ENCODE data around the gene OMP. TPM values are rescaled to one million over a fixed set of nuclear protein-coding genes. Genes with fewer than 3 reads are reported as not detected.

The OMP gene
- total RNA-seq, 1 donor from 2014 or later: not detected

- DNase-seq (ENCODE audit: low read depth in 2 of 2): no peak
Measured at GRCh38 chr11:77069336-77069968, 33.2 kb upstream of the OMP start.

DNA sequence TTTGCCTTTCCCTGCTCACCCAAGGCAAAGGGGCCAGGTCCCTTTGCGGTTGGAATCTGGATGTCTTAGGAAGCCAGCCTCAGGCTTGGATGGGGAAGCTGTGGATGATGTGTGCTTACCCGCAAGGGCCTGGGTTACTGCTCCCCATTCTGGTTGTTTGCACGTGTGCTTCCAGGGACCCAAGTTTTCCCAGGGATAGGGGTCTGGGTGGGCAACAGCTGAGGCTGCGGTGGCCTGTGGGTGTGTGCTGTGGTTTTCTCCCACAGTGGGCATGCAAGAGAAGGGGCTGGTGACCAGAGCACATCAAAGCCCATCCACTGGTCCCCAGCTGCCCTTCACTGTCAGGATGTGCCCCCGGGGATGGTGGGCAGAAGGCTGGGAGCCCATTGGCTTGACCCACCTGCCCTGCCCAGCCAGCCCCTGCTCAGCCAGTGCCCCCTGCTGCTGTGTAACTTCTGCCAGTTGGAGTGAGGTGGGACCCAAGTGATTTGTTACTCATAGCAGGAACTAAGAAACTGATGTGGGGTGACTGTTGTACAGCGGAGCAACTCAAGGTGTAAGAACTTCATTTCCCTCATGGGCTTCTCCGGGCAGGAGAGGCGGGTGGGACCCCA lies 32.6 kb upstream of the OMP start:
- DNase-seq (ENCODE audit: low read depth in 2 of 2): no peak

- DNase-seq (ENCODE audit: low read depth in 2 of 2): no peak
Measured at GRCh38 chr11:77071077-77071476, 31.6 kb upstream of the OMP start.

- DNase-seq (ENCODE audit: low read depth in 2 of 2): peak in 1 of 2 donors; percentile 32
Measured at GRCh38 chr11:77071671-77072605, 30.7 kb upstream of the OMP start.

DNA sequence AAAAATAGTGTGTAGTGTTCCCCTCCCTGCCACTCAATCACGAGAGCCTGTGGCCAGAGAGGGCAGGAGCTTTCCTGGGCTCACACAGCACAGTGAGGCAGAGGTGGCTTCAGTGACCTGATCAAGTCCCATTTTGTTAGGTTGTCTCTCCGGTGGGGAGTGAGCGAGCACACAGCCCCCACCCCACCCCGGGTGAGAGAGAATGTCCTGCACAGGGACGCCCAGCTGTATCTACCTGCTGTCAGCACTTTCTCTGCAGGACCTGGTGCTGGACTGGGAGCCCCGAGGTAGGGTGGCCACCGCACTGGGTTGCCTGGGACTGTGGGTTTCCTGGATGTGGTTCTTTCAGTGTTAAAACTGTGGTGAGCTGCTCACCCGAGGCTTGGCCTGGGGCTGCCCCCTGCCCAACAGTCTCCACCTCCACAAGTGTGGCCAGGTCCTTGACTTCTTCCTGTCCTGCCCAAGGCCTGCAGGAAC lies 29.8 kb upstream of the OMP start:
- DNase-seq (ENCODE audit: low read depth in 2 of 2): no peak

DNA sequence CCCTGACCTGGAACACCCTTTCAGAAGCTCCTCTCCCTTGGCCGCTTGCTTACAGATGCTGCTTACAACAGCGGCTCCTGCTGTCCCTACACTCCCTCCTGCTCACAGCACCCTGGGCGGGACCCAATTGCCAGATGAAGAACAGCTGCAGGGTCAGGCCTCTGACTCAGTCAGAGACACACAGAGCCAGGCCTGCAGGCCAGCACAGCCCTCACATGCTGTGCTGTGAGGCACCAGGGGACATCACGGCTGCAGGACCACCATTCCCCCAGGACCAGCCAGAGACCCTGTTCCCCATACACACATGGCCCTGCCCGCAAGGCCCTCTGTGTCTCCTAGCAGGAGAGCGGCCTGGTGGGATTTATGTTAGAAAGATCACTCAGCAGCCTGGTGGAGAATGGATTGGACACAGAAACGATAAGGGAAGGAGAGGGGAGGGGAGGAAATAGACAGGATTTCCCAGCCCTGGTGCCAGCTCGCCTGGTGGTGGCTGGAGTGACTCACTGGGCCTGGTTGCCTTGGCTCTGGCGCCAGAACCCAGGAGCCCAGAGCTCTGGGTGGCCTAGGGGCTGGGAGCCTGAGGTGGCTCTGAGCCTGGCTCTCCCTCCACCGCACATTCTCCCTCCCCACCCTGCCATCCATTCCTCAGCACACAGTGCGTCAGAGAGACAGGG lies 29.2 kb upstream of the OMP start:
- peak; percentile 85 to 89 for DNase-seq (ENCODE audit: low read depth in 2 of 2)

- DNase-seq (ENCODE audit: low read depth in 2 of 2): no peak
Measured at GRCh38 chr11:77074205-77074604, 28.4 kb upstream of the OMP start.

DNA sequence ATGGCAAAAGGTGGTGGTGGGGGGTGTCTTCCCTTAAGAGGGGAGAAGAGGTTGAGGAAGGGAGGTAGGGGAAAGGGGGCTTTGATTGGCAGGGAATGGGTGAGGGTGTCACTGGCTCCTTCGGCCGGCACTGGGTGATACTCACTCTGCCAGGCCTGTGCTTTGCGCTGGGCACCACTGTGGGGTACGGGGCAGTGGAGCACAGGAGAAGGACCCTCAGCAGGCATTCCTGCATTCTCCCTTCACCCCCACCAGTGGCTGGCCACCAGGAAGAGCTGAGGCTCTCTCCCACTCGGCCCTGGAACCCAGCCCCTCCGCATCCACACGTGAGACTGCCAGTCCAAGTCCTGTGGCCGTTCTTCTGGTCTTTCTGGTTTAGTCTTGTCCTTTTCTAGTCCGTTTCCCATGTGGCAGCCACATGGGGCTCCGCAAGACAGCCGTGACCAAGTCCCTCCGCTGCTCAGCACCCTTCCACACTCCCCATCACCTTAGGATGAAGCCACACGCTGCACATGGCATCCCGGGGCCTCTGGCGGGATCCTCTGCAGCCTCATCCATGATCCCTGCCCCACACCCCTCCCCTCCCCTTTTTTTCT lies 27.9 kb upstream of the OMP start:
- no peak for DNase-seq (ENCODE audit: low read depth in 2 of 2)

GRCh38 chr11:77075425-77075905 lies 27.2 kb upstream of the OMP start:
- no peak for DNase-seq (ENCODE audit: low read depth in 2 of 2)

DNA sequence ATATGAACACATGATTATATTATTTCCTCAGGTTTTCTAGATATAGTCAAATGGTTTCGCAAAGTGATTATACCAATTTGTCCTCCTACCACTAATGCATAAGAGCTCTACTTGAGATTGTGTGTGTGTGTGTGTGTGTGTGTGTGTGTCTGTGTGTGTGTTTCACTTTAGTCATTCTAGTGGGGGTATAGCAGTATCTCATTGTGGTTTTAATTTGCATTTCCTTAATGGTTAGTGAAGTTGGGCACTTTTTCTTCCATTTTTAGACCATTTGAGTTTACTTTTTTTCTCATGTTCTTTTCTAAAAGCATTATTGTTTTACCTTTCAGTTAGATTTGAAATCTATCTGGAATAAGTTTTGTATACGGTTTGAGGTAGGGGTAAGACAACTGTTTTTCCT lies 23.0 kb upstream of the OMP start:
- DNase-seq (ENCODE audit: low read depth in 2 of 2): no peak

GRCh38 chr11:77080643-77081210 lies 21.9 kb upstream of the OMP start:
- DNase-seq (ENCODE audit: low read depth in 2 of 2): peak in 1 of 2 donors; percentile 19

DNA sequence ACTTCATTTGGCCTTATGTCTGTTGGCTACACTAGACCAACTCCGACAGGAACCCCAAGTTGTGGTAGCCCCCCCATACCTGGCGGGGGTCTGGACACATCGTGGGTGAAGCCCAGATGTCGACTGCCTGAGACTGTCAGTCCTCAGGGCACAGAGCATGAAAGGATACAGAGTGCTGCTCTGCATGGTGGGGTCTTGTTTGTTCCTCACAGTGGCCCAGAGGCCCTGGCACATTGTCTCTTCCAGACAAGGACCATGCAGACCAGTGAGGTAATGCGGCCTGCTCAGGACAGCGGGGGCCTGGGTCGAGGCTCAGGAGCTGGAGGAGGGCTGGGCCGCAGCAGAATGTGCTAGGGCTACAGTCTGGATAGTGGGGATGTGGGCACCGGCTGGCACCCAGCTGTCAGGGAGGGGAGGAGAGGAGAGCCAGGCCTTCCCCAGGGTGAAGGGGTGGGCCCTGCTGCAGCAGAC lies 21.2 kb upstream of the OMP start:
- no peak for DNase-seq (ENCODE audit: low read depth in 2 of 2)

GRCh38 chr11:77081976-77082836 lies 20.4 kb upstream of the OMP start:
- DNase-seq (ENCODE audit: low read depth in 2 of 2): no peak

DNA sequence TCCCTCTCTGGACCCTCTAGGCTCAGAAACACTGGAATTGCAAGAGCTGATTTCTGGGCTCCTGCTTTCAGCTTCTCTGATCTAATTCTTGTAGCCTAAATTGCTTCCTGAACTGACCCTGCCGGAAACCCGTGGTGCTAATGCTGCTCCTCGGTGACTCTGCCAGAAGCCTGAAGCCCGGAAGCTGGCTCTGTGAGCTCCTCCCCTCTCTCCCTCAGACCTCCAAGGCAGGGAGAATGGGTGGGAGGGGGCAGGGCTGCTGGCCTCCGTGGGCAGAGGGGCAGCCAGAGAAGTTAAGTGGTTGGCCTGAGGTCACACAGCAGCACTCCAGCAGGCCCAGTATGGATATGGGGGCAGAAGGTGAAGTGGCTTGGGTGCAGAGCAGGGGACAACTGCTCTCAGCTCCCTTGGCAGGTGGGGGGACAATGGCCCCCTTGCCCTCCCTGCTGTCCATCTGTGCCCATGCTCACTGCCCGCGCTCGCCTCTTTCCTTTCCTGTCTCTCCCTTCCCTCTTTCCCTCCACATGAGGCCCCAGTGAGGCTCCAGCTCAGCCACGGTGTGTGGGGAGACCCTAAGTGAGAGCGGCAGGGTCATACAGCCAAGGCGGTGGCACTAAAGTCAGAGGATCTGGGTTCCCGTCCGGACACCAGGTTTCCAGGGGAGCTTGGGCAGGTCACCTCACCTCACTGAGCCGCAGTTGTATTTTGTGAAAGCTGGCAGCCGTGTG lies 19.6 kb upstream of the OMP start:
- DNase-seq (ENCODE audit: low read depth in 2 of 2): peak; percentile 19 to 74

- no peak for DNase-seq (ENCODE audit: low read depth in 2 of 2)
Measured at GRCh38 chr11:77083566-77084245, 18.9 kb upstream of the OMP start.

- DNase-seq (ENCODE audit: low read depth in 2 of 2): no peak
Measured at GRCh38 chr11:77084581-77085191, 18.0 kb upstream of the OMP start.

- DNase-seq (ENCODE audit: low read depth in 2 of 2): no peak
Measured at GRCh38 chr11:77085652-77086051, 17.0 kb upstream of the OMP start.
